HEK293 (cell line): ENCODE measurements around the gene WWOX.

Source experiments
- CTCF ChIA-PET: fragments of 350-600 bp; formaldehyde crosslinking; extraction: SDS; loops from one replicate; lab custom pipeline; 2021; ENCODE audit warnings: antibody characterized with exemption; lab: Yijun Ruan, JAX
- POLR2A ChIA-PET: fragments of 300-600 bp; formaldehyde crosslinking; extraction: SDS; loops from one replicate; lab custom pipeline; 2020; ENCODE audit warnings: antibody characterized with exemption, inconsistent platforms; lab: Yijun Ruan, JAX
- H3K27ac ChIP-seq: fragments of 200-500 bp; sonication (Bioruptor generic); 2 replicates; pipeline ENCODE4 v1.5.1; 2014; ENCODE audit warnings: low read depth, low read length, control low read depth, inconsistent platforms; ENCODE audit errors: extremely low read depth
- H3K36me3 ChIP-seq, 2 experiments: fragments of 200-500 bp in 1 of 2; sonication (Bioruptor generic) in 1 of 2; 1 replicate in 1 of 2; 2 replicates in 1 of 2; pipeline ENCODE4 v1.5.1; 2014 to 2017; ENCODE audit warnings: inconsistent platforms in 2 of 2, low read length in 2 of 2; ENCODE audit not compliant: control insufficient read depth in 2 of 2, insufficient read depth in 1 of 2
- H3K4me1 ChIP-seq: fragments of 200-500 bp; sonication (Bioruptor generic); 2 replicates; pipeline ENCODE4 v1.5.1; 2014; ENCODE audit warnings: mild to moderate bottlenecking, low read length, inconsistent platforms; ENCODE audit not compliant: control insufficient read depth, insufficient read depth
- H3K4me3 ChIP-seq: 2 replicates; pipeline ENCODE4 v1.5.1; 2011; ENCODE audit warnings: low read depth, mild to moderate bottlenecking, control low read depth, low read length, moderate library complexity
- H3K9me3 ChIP-seq: fragments of 200-500 bp; sonication (Bioruptor generic); 2 replicates; pipeline ENCODE4 v1.5.1; 2014; ENCODE audit warnings: low read depth, low read length, inconsistent platforms; ENCODE audit not compliant: control insufficient read depth, insufficient read depth
- BCL11B ChIP-seq: fragments of 450-650 bp; formaldehyde crosslinking; IDR thresholded peaks from 2 replicates; pipeline ENCODE4 v1.5.1; 2016; ENCODE audit warnings: low read depth, missing biosample characterization, missing genetic modification characterization
- HOXA7 ChIP-seq: sonication (generic); formaldehyde crosslinking; IDR thresholded peaks from 2 replicates; pipeline ENCODE4 v1.8.1; 2022; ENCODE audit warnings: missing genetic modification reagents, borderline replicate concordance
- MZF1 ChIP-seq: fragments of 450-650 bp; formaldehyde crosslinking; IDR thresholded peaks from 2 replicates; pipeline ENCODE4 v1.5.1; 2017; ENCODE audit warnings: missing biosample characterization, missing genetic modification characterization, borderline replicate concordance
- SALL2 ChIP-seq: fragments of 450-650 bp; formaldehyde crosslinking; IDR thresholded peaks from 2 replicates; pipeline ENCODE4 v1.5.0; 2017; ENCODE audit warnings: missing biosample characterization, mild to moderate bottlenecking, missing genetic modification characterization, borderline replicate concordance
- SP7 ChIP-seq: fragments of 450-650 bp; formaldehyde crosslinking; IDR thresholded peaks from 2 replicates; pipeline ENCODE4 v1.5.1; 2016; ENCODE audit warnings: missing biosample characterization, missing genetic modification characterization
- TCF7L2 ChIP-seq: IDR thresholded peaks from 2 replicates; pipeline ENCODE4 v1.6.1; 2011; ENCODE audit warnings: low read depth, mild to moderate bottlenecking, inconsistent platforms, low read length, moderate library complexity, borderline replicate concordance
- TRIM28 ChIP-seq: IDR thresholded peaks from 2 replicates; pipeline ENCODE4 v1.6.1; 2011; ENCODE audit warnings: low read length, control low read depth, borderline replicate concordance
- ZBTB20 ChIP-seq: fragments of 450-650 bp; formaldehyde crosslinking; IDR thresholded peaks from 2 replicates; pipeline ENCODE4 v1.5.1; 2016; ENCODE audit warnings: missing biosample characterization, missing genetic modification characterization
- ZNF112 ChIP-seq: fragments of 450-650 bp; formaldehyde crosslinking; IDR thresholded peaks from 2 replicates; pipeline ENCODE4 v1.5.0; 2017; ENCODE audit warnings: missing biosample characterization, missing genetic modification characterization
- ZNF114 ChIP-seq: fragments of 450-650 bp; formaldehyde crosslinking; IDR thresholded peaks from 2 replicates; pipeline ENCODE4 v1.5.0; 2017; ENCODE audit warnings: missing biosample characterization, missing genetic modification characterization
- ZNF121 ChIP-seq: fragments of 450-650 bp; formaldehyde crosslinking; IDR thresholded peaks from 2 replicates; pipeline ENCODE4 v1.5.1; 2016; ENCODE audit warnings: missing biosample characterization, missing genetic modification characterization
- ZNF2 ChIP-seq: fragments of 450-650 bp; formaldehyde crosslinking; IDR thresholded peaks from 2 replicates; pipeline ENCODE4 v1.5.1; 2016; ENCODE audit warnings: missing biosample characterization, missing genetic modification characterization
- ZNF202 ChIP-seq: fragments of 450-650 bp; formaldehyde crosslinking; IDR thresholded peaks from 2 replicates; pipeline ENCODE4 v1.5.1; 2016; ENCODE audit warnings: missing biosample characterization, missing genetic modification characterization, borderline replicate concordance
- ZNF239 ChIP-seq: fragments of 450-650 bp; formaldehyde crosslinking; IDR thresholded peaks from 2 replicates; pipeline ENCODE4 v1.5.1; 2016; ENCODE audit warnings: missing biosample characterization, missing genetic modification characterization
- ZNF549 ChIP-seq: fragments of 450-650 bp; IDR thresholded peaks from 2 replicates; pipeline ENCODE4 v1.5.1; 2018; ENCODE audit warnings: missing biosample characterization, missing genetic modification characterization, mild to moderate bottlenecking, inconsistent platforms, moderate library complexity
- ZNF558 ChIP-seq: fragments of 450-650 bp; formaldehyde crosslinking; IDR thresholded peaks from 2 replicates; pipeline ENCODE4 v1.5.1; 2016; ENCODE audit warnings: missing biosample characterization, missing genetic modification characterization
- ZNF596 ChIP-seq: fragments of 450-650 bp; IDR thresholded peaks from 2 replicates; pipeline ENCODE4 v1.5.0; 2018; ENCODE audit warnings: missing biosample characterization, mild to moderate bottlenecking, missing genetic modification characterization, moderate library complexity
- ZNF623 ChIP-seq: fragments of 450-650 bp; formaldehyde crosslinking; IDR thresholded peaks from 2 replicates; pipeline ENCODE4 v1.5.1; 2016; ENCODE audit warnings: missing biosample characterization, missing genetic modification characterization
- ZNF658 ChIP-seq: fragments of 450-650 bp; formaldehyde crosslinking; IDR thresholded peaks from 2 replicates; pipeline ENCODE4; 2016; ENCODE audit warnings: missing biosample characterization, missing genetic modification characterization
- ZNF747 ChIP-seq: fragments of 450-650 bp; formaldehyde crosslinking; IDR thresholded peaks from 2 replicates; pipeline ENCODE4 v1.5.1; 2016; ENCODE audit warnings: missing biosample characterization, missing genetic modification characterization
- ZNF792 ChIP-seq: fragments of 450-650 bp; formaldehyde crosslinking; IDR thresholded peaks from 2 replicates; pipeline ENCODE4 v1.5.1; 2016; ENCODE audit warnings: missing biosample characterization, missing genetic modification characterization
- TF ChIP-seq, protein P1 (sequence below): IDR thresholded peaks from 2 replicates; pipeline ENCODE4 v1.6.1; 2011; ENCODE audit warnings: mild to moderate bottlenecking, low read depth, low read length, borderline replicate concordance
- TF ChIP-seq, protein P2 (sequence below): fragments of 450-650 bp; formaldehyde crosslinking; IDR thresholded peaks from 2 replicates; pipeline ENCODE4 v1.5.1; 2016; ENCODE audit warnings: missing biosample characterization, missing genetic modification characterization

The WWOX gene

DNA sequence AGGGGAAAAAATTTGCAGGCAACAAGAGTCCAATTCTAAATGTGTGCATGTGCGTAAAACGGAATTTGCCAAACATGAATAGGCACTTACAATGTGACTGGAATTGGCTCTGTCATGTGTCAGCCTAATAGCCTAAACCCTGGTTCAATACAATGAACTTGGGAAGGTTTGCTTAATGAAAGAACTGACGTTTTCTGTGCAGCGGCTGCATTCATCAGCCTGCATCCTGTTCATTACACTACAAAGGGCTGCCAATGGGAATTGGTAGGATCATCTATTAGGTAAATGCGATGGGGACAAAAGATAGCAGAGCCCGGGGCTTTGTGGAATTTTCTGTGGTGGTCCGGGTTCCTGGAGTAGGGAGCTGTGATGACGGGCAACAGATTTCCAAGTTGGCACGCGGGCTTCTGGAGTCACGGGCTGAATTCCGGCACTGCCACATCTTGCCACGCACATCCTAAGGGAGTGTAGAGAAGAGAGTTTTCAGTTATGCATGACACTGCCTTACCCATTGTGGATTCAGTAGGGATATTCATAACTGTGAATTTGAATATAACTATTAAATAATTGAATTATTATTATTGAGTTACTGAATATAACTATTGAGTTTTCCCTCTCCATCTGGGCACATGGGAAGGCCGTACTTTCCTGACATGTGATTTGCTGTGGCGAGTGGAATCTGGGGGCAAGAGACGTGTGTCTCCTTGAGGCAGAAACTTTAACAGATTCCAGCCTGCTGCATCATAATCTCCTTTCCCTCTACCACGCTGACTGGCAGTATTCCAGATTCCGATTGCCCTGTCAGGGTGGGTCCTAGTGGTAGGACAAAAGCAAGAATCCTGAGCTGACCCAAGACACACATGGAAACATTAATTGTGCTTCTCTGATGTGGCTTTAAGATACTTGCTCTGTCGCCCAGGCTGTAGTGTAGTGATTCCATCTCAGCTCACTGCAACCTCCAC is 565.6 kb downstream of the WWOX start:
- CTCF ChIA-PET: no interaction called here
- POLR2A ChIA-PET: interaction anchor here (0.6 kb wide), 1 partner anchor 949 kb away, joined by 6 read pairs; no protein-coding TSS in a partner anchor
- H3K36me3 ChIP-seq: no peaks in the 10 kb centered on the region
- H3K27ac ChIP-seq: no peak overlapping the region
- H3K4me1 ChIP-seq: no peaks in the 10 kb centered on the region
- H3K4me3 ChIP-seq: no peak overlapping the region
- TF ChIP-seq ZNF2 (tag by site-specific recombination) (no peak), ZNF549 (no peak), ZNF121 (tag by site-specific recombination) (no peak), HOXA7 (CRISPR knock-in tag) (no peak), ZNF747 (no peak), ZNF658 (tag by site-specific recombination) (no peak), BCL11B (tag by site-specific recombination) (no peak), ZNF239 (tag by site-specific recombination) (no peak), TRIM28 (no peak), ZNF114 (tag by site-specific recombination) (no peak), ZNF112 (no peak), TCF7L2 (no peak), SP7 (tag by site-specific recombination) (no peak), ZNF792 (tag by site-specific recombination) (no peak), ZNF202 (no peak)
- TF ChIP-seq, protein P1, sequence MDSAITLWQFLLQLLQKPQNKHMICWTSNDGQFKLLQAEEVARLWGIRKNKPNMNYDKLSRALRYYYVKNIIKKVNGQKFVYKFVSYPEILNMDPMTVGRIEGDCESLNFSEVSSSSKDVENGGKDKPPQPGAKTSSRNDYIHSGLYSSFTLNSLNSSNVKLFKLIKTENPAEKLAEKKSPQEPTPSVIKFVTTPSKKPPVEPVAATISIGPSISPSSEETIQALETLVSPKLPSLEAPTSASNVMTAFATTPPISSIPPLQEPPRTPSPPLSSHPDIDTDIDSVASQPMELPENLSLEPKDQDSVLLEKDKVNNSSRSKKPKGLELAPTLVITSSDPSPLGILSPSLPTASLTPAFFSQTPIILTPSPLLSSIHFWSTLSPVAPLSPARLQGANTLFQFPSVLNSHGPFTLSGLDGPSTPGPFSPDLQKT: no peak
- TF ChIP-seq, protein P2, sequence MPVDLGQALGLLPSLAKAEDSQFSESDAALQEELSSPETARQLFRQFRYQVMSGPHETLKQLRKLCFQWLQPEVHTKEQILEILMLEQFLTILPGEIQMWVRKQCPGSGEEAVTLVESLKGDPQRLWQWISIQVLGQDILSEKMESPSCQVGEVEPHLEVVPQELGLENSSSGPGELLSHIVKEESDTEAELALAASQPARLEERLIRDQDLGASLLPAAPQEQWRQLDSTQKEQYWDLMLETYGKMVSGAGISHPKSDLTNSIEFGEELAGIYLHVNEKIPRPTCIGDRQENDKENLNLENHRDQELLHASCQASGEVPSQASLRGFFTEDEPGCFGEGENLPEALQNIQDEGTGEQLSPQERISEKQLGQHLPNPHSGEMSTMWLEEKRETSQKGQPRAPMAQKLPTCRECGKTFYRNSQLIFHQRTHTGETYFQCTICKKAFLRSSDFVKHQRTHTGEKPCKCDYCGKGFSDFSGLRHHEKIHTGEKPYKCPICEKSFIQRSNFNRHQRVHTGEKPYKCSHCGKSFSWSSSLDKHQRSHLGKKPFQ (tag by site-specific recombination): no peak
- no peaks in the 10 kb centered on the region for H3K9me3 ChIP-seq

DNA sequence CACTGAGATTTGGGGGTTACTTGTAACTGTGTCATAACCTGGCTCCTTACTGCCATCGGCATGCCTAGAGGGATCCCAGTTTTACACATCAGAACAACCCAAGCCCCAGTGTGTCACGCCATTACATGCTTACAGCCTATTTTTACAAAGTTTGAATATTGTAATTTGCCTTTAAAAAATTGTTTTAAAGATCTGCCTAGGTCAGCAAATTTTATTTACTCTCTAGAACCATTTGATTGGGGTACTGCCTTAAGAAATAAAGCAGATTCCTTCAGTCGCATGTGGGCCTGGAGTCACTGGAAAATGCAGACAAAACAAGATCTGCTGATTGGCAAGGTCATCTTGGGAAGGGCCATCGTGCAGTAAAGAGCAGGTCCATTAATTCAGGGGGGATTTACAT is 566.9 kb downstream of the WWOX start:
- POLR2A ChIA-PET: no interaction called here
- H3K4me3 ChIP-seq: no peak overlapping the region
- TF ChIP-seq SALL2 (tag by site-specific recombination) (no peak), ZNF596 (tag by site-specific recombination) (no peak), ZNF623 (tag by site-specific recombination) (no peak)
- H3K27ac ChIP-seq: no peak overlapping the region
- H3K36me3 ChIP-seq: no peaks in the 10 kb centered on the region
- CTCF ChIA-PET: no interaction called here
- H3K9me3 ChIP-seq: no peaks in the 10 kb centered on the region
- H3K4me1 ChIP-seq: no peaks in the 10 kb centered on the region

DNA sequence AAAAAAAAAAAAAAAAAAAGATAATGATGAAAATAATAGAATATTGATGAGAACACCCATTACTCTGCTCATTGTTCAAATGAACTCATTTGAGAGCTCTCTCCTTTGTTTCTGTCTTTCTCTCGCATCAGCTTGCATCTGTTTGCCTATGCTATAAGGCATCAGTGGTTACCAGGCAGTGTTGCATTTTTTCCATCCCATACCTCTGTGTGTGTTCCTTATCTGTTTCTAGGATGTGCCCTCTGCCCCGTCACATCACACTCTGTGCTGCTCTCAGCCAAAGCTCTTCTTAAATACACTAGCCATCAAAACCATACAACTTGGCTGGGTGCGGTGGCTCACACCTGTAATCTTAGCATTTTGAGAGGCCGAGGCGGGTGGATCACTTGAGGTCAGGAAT is 568.2 kb downstream of the WWOX start:
- H3K36me3 ChIP-seq: no peaks in the 10 kb centered on the region
- no peaks in the 10 kb centered on the region for H3K9me3 ChIP-seq
- H3K27ac ChIP-seq: no peak overlapping the region
- no peak overlapping the region for H3K4me3 ChIP-seq
- TF ChIP-seq ZNF558 (tag by site-specific recombination) (no peak), MZF1 (tag by site-specific recombination) (no peak), ZBTB20 (no peak), ZNF623 (tag by site-specific recombination) (no peak)
- ChIA-PET CTCF (no interaction called here), POLR2A (no interaction called here)
- no peaks in the 10 kb centered on the region for H3K4me1 ChIP-seq
